GM19463 (cell line): ENCODE data around the gene MYO1D.
"Not testable (repeated sequence)": the region's sequence is repeated elsewhere in the genome, so short reads cannot be mapped to it uniquely, and the experiment has no call there.

ENCODE experiments used
- ATAC-seq: cut with Tn5 transposase; IDR thresholded peaks from one replicate; pipeline ENCODE4 v1.9.1; 2021; ENCODE audit warnings: mild to moderate bottlenecking, moderate library complexity; ENCODE audit not compliant: unreplicated experiment

MYO1D gene

DNA sequence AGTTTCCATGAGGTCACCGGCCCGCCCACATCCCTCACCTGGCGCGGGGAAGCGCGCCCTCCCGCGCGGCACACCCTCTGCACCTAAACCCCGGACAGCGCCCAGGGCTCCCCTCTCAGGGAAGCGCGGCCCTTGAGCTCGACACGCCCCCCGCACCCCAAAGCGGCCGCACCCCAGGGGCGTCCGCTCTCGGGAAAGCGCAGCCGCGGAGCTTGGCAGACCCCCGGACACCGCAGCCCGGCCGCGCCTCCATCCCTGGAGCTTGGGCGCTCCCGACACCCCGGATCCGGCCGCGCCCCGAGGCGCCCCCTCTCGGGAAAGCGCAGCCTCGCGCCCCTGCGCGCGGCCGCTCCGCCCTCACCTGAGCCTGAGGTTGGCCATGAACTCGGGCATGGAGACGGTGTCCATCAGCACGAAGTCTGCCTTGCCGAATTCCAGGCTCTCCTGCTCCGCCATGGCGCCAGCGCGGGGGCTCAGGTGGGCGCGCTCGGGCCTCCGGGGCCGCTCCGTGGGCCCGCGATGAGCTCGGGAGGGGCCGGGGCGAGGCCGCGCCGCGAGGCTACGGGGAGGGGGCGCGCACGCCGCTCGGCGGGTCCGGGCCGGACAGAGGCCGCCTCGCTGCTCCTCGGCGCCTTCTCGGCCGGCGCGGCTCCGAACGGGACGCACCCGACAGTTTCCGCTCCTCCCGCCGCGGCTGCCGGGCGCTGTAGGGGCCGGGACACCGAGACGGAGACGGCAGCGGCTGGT is at the start of gene MYO1D:
Gene MYO1D, minus strand, starts transcription at position 708 of the 747 bp plus-strand sequence. Its CDS starts 252 bp downstream, at position 456.
- peak; percentile 58 for ATAC-seq

DNA sequence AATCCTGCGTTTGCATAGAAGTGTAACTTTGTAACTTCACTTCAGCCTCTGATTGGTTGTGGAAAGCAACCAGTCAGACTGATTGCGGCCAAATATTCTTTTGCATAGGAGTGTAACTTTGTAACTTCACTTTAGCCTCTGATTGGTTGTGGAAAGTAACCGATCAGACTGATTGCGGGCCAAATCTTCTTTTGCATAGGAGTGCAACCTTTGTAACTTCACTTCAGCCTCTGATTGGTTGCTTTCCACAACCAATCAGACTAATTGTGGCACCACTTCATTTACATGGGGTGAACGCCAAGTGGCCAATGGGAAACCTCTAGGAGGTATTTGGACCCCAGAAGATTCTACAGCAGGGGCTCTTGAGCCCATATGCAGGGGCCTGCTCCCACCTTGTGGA is 49.3 kb upstream of the MYO1D start:
- ATAC-seq, result no peak

DNA sequence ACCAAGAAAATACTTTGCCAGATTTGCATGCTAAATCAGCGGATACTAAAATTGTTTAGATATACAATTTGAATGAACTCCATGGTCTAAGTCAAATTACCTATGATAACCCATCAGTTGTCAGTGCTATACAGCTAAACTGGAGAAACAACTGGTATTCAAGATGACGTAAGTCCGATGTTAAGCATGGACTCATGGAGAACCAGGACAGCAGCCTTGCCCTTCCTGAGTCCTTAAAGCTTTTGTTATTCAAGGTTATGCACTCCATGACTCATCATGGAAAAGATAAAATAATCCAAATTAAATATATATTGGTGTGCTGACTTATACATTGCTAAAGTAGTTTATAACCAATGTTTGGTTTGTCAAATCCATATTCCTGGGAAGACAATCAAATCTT is 47.0 kb upstream of the MYO1D start:
- not testable (repeated sequence) for ATAC-seq

DNA sequence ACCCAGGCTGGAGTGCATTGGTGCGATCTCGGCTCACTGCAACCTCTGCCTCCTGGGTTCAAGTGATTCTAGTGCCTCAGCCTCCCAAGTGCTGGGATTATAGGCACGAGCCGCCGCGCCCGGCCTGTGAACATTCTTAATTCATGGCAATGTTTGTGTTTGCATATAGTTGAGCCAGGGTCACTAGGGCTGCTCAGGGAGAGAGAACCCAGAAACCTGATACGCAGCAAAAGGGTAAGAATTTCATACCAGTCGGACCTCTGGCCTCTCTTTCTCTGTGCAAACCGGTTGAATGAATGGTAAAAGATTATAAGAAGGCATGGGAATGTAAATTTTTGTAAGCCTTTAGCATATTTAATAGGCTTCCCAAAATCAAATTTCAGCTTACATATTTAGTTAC is 44.1 kb upstream of the MYO1D start:
- ATAC-seq, result no peak

DNA sequence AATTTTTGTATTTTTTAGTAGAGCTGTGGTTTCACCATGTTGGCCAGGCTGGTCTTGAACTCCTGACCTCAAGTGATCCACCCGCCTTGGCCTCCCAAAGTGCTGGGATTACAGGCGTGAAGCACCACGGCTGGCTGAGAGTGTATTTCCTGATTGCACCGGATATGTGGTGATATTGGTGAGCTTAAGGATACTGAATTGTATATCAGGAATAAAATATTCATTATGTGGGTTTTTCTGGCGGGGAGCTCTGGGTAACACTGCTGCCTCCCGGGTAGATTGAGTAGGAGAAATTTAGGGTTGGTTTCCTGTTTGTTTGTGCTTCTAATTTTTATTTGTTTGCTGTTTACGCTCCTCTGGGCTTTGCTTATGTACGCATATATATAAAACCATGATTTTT is 43.4 kb upstream of the MYO1D start:
- ATAC-seq, result no peak

DNA sequence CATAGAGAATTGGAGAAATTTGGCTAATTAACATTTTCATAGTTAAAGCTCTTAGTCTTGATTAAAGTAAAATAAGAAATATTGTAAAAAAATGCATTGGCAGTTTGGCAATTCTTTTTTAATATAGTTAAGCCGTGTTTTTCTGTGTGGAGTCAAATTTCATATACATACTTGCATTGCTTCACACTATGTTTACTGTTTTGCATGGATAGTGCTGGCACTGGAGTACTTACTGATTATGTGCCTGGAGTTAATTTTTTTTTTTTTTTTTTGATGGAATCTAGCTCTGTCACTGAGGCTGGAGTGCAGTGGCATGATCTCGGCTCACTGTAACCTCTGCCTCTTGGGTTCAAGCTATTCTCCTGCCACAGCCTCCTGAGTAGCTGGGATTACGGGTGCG is 43.0 kb upstream of the MYO1D start:
- ATAC-seq, result not testable (repeated sequence)

DNA sequence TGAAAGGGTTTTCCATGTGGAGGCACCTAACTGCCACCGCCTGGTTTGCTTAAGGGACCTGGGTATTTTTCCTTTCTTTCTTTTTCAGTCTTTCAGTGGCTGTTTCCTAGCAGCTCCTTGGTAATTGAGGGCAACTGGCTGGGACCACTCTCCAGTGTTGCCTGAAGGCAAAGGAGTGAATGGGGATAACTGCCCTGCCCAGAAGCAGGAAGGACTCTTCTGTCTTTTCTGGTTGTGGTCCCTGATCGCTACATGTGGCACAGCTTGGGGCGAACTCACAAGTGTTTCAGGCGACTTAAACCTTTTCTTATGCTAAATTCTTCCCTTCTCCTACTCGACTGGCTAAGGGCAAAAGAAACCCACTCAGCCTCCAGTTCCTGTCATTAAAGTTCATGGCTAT is 40.9 kb upstream of the MYO1D start:
- ATAC-seq, result no peak

DNA sequence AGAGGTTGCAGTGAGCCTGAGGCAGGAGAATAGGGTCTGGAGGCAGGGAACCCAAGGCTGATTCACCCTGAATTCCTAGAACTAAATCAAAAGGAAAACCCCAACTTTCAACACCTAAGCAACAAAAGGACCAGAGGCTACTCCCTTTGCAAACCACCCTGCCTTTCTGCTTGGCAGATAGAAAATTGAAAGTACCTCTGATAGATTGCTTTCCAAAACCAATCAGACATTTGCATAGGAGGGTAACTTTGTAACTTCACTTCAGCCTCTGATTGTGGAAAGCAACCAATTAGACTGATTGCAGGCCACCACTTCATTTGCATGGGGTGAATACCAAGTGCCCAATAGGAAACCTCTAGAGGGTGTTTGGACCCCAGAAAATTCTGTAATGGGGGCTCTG is 40.2 kb upstream of the MYO1D start:
- no peak for ATAC-seq

DNA sequence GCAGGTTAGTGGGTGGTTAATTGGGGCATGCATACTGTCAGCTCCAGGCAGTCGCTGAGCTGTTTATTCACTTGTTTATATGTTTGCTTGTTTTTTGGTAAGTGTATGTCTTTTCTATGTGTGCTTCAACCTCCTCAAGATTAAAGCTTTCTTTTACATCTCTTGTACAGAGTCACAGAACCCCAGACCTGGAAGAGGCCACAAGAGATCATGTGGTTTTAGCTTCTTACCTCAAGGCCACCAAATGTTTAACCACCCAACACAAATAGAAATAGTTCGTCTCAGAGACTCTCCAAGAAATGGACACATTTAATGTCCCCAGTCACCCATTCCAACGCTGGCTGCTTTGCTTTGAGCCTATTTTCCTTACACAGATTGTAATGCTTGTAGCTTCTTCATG is 39.2 kb upstream of the MYO1D start:
- no peak for ATAC-seq

DNA sequence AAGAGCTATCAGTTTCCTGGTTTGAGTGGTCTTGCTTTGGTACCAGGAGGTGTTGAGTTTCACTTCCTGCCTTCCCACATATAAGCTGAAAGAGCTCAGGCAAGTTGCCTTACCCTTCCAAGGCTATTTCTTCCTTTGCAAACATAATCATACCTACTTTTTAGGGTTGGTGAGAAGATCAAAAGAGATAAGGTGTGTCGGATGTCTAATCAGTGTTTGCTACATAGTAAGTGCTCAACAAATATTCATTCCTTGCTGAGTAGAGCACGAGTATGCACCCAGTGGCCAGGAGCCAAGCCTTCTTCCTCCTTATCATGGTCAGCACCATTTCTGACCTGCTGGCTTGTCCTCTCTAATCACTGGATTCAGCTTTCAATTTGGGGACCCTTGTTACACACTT is 38.3 kb upstream of the MYO1D start:
- ATAC-seq, result no peak

DNA sequence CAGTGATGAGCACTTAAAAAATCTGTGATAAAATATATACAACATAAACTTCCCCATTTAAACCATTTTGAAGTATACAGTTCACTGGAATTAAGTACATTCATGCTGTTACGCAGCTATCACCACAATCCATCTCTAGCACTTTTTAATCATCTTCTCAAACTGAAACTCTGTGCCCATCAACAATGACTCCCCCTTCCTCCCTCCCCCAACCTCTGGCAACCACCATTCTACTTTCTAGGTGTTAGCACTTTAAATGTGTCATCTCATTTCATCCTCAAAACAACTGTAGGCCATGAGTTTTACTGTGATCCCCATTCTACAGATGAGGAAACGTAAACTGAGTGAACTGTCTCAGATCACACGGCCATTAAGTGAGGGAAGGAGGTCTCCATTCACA is 37.3 kb upstream of the MYO1D start:
- ATAC-seq, result no peak

DNA sequence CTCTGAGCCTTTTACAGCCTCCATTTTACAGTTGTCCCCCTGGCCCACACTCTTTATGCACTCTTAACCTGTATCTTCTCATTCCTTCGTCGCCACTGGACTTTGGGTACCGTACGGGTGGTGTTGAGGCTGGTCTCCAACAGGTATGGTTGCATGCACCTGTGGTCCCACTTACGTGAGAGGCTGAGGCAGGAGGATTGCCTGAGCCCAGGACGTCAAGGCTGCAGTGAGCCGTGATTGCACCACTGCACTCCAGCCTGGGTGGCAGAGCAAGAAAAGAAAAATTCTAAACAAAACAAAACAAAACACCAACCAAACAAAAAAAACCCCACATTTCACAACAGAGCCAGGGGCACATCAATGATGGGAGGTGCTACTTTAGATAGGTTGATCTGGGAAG is 36.7 kb upstream of the MYO1D start:
- ATAC-seq, result no peak

DNA sequence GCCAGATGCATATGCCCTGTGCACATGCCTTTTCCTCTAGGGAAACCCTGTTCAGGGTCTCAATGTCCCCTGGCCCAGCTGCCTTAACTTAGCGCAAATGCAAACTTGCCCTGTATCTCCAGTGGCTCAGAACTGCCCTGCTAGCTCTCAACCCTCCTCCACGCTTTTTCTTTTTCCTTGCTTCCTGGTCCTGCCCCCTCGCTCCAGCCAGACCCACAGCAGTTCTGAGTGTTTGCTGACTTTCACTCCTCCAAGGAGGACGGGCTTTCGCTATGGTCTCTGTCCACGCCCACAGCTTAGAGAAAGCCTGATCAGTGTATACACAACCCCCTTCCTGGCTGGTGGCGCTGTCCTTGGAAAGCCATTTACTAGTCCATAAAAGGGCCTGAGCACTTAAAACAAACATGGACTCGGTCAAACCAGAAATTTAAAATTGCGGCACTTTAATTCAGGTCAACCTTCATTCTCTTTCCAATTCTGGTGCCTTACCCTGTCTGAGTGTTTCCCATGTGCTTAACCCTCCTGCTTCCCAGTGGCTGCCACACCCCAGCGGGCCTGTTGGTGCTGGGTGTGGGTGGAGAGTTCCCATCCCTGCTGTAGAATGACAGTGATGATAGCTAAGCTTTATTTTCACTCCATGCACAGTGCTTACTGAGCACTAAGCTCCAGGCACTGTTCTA is 35.4 kb upstream of the MYO1D start:
- ATAC-seq, result no peak

DNA sequence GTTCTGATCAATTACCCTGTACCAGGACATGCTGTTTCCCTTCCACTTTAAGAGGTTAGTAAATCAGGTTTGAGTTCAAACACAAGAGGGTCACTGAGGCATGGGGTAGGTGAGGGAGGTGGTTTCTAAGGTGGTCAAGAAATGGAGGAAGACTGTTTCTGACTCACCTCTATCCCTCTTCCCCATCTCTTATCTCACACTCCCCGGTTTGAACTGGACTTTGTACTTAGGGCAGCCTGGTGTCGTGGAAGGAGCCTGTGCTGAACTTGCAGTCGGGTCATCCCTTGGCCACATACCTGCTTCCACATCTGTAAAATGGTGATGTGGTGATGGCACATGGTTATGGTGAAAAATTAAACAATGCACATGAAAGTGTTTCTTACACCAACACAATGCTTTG is 33.8 kb upstream of the MYO1D start:
- no peak for ATAC-seq

DNA sequence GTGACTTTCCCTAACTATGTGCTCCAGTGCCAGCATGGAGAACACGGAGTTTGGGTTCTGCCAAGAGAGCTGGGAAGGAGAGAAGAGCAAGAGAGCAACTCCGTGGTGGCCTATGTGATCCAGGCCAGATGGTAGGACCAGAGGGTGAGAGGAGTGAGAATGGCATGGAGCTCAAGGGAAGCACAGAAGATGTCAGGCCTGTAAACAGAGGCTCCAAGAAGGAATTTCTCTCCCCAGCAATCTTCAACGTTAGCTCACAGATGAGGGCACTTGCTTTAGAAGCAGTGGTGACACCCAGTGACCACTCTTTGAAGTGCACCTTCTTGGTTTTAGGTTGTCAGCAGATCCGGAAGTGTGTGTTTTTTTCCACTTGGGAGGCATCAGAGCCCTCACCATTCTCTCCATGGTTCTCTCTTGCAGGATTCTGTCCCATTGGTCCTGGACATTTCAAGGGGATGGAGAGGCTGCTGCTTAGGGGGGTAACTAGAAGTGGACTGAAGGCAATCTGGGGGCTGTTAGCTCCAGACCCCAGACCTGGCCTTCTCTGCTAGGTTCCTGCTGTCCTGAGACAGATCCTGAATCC is 33.0 kb upstream of the MYO1D start:
- no peak for ATAC-seq

DNA sequence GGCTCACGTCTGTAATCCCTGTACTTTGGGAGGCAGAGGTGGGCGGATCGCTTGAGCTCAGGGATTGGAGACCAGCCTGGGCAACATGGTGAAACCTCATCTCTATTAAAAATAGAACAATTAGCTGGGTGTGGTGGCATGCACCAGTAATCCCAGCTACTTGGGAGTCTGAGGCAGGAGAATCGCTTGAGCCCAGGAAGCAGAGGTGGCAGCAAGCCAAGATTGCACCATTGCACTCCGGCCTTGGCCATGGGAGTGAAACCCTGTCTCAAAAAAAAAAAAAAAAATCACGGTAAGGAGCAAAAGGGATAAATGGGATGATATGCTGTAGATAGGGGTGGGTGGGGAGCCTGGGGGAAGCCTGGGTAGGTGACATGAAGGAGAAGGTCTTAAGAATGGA is 30.7 kb upstream of the MYO1D start:
- no peak for ATAC-seq

DNA sequence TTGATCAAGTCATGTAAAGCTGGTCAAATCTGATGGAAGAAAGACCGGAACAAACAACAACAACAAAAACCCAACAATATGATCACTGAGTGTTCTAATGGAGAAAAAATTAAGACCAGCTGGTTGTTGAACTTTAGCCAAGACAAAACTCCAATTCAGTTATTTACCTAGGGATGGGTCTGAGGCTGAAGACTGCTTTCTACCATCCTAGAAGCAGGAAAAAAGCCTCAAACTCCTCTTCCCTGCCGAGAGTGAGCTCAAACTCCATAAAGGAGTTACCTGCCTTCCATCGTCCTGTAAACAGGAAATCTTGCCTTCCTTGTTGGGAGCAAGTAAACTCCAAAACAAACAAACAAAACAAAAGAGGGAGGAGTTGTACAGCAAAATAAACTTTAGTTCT is 28.0 kb upstream of the MYO1D start:
- ATAC-seq, result no peak

DNA sequence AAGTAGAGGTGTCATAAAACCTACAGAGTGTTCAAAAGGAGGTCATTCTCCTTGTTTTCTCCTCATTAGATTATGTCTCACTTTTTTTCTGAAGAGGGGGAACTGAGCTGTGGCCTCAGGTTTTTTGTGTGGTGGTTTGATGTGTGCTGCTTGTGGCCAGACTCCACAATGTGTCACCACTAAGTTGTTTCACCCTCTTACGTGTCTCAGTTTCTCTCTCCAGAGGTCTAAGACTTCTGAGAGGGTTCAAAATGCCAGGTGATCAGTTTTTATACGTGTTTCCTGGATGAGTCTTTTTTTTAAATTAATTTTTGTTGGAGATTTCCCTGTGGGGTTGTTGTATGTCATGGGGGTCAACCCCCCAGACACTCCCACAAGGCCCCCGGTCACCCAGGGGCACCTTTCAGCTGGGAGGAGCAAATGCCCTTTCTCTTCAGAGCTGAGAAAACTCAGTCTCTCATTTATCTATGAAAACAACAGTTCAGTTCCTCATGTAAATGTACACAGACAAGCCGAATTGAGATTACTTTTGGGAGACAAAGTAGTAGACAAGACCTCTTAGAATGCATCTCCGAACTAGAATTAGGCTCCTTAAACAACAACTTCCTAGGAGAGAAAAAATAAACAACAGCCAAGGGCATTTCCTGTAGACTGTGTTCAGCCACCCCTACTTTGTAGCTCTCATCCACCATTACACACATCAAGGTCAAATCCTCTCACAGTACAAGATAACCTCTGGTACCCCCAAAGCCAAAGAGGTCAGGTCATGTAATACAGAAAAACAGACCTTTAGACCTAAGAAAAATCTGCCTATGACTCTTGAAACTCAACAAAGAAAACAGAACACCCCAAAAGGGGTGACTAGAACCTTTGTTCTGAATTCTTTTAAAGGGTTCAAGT is 27.1 kb upstream of the MYO1D start:
- ATAC-seq, result no peak

DNA sequence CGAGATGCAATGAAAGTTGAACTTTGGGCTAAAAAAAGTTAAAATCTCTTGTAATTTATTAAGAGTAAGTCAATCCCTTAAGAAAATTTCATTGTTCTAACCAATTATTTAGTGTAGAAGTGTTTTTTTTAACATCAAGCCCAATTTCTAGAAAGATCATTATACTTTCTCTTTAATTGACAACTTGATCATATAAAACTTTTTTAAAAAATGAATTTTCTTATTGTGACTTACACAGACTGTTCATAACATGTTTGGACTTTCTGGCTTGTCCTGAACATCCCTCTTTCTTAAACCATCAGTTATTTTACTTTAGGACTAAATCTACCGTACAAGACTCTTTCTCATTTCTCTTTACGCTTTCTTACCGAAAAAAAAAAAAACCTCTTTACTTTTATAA is 24.8 kb upstream of the MYO1D start:
- ATAC-seq, result no peak

DNA sequence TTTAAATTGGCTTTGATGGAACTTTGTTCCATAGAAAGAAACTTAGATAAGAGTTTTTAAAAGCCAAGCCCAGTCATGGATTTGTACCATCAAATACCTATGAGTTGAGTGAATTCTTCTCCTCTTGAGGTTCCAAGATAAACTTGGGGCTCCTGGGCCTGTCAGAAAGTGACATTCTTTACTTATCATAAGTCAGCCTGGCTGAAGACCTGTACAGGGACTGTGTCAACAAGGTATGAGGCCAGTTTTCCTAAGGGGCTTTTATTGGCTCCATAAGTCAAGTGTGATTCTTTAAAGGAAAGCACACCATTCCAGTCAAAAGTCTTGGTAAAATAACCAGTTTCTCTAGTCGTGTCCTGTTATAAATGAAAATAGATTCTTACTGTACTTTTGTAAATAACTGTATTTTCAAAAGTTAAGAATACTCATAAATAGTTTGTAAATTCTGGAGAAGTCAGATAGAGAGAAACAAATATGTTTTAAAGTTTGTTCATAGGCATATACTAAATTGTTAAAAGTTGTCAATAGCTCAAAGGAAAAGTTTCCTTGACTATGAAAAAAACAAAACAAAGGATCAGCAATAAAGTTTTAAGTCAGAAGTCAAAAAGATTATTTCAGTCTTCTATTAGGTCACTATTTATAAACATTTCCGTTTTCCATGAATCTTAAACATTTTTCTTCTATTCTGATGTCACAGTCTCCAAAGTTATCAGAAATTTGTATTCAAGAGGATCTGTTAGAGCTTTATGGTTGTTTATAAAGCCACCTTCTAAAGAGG is 22.5 kb upstream of the MYO1D start:
- no peak for ATAC-seq
